GM10266 (cell line): ENCODE data around the gene WDSUB1.

Experiments
- DNase-seq: peaks from one replicate; pipeline ENCODE4 v3.0.0; 2012; ENCODE audit errors: extremely low spot score
- TF ChIP-seq, protein P1 (sequence below): IDR thresholded peaks from 2 replicates; pipeline ENCODE4 v1.5.1; 2012; ENCODE audit warnings: mild to moderate bottlenecking, low read depth; ENCODE audit not compliant: control insufficient read depth, insufficient read depth; ENCODE audit errors: missing control alignments

Gene WDSUB1

DNA sequence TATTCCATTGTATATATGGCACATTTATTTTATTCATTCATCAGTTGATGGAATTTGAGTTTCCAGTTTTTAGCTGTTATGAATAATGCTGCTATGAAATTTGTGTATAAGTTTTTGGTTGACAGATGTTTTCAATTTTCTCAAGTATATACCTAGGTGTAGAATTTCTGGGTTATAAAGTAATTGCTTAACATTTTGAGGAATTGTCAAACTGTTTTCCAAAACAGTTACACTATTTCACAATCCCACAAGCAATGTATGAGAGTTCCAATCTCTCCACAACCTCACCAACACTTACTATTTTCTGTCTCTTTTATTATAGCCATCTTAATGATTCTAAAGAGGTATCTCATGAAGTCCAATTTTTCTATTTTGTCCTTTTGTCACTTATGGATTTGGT is 12.5 kb upstream of the WDSUB1 start:
- TF ChIP-seq, protein P1, sequence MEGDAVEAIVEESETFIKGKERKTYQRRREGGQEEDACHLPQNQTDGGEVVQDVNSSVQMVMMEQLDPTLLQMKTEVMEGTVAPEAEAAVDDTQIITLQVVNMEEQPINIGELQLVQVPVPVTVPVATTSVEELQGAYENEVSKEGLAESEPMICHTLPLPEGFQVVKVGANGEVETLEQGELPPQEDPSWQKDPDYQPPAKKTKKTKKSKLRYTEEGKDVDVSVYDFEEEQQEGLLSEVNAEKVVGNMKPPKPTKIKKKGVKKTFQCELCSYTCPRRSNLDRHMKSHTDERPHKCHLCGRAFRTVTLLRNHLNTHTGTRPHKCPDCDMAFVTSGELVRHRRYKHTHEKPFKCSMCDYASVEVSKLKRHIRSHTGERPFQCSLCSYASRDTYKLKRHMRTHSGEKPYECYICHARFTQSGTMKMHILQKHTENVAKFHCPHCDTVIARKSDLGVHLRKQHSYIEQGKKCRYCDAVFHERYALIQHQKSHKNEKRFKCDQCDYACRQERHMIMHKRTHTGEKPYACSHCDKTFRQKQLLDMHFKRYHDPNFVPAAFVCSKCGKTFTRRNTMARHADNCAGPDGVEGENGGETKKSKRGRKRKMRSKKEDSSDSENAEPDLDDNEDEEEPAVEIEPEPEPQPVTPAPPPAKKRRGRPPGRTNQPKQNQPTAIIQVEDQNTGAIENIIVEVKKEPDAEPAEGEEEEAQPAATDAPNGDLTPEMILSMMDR = no peak
- DNase-seq = no peak

DNA sequence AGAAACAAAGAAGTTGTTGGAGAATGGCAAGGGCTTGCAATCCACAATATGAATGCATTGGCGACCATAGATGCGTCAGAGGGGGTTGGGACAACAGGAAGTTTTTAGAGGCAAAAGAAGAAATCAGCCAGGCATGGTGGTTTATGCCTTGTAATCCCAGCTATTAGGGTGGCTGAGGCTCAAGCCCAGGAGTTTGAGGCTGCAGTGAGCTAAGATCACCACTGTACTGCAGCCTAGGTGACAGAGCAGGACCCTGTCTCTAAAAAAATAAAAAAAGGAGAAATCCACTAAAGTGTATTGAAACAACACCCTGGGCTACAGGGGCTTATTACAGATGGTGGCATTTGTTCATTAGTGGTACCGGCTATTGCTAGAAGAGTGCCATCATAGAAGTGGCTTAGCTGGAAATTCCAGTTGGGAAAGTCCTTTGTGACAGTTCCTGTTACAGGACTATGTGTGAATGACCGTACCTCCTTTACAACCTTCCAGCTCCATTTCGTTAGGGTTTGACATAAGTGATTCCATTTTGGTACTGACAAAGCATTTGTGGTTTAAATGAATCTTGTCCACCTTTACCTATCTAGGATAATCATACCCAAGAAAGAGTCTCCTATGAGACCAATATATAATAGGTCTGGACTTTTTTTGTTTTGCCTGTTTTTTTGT is 10.7 kb upstream of the WDSUB1 start:
- DNase-seq = no peak
- TF ChIP-seq, protein P1 = no peak

- TF ChIP-seq, protein P1 = no peak
- DNase-seq = no peak
These were observed 5.7 kb upstream of the WDSUB1 start for GRCh38 chr2:159292157-159292556.

DNA sequence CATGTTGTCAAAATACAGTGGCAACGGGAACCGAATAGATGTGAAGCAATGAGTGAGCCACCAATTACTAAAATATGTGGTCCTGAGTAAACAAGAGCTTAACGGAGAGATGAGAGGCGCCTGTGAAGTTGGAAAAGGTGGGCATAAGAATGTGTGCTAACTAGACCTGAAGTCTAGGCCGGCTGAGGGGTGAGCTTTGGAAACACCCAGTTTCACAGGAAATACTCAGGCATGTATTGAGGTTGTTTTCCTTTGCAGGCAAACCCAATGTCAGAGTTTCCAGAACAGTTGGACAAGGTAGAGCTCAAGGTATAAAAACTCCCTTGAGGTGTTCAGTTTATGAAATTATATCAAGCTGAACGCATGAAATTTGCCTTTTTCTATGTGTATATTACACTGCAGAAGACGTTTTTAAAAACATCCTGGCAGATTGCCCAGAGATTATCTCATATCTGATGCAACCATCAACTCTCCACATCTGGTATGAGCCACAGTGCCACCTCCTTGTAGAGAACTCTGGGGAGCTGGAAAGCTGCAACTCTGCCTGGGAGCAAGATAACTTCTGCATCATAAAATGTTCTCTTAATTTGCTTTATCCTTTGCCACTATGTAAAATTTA is 3.9 kb upstream of the WDSUB1 start:
- no peak for DNase-seq
- TF ChIP-seq, protein P1 = no peak

- DNase-seq = no peak
- TF ChIP-seq, protein P1 = no peak
These were observed 1.2 kb upstream of the WDSUB1 start for GRCh38 chr2:159287733-159288132.

- TF ChIP-seq, protein P1 = no peak
These were observed 372 bp upstream of the WDSUB1 start for GRCh38 chr2:159286709-159287441.

GRCh38 chr2:159285433-159285832 is 1.1 kb downstream of the WDSUB1 start:
- TF ChIP-seq, protein P1 = no peak
- DNase-seq = no peak

More at GRCh38 chr2:159286709-159287441, 372 bp upstream of the WDSUB1 start:
- DNase-seq = peak; percentile 99
